Stimulated activated CD8-positive, alpha-beta memory T cell treated with anti-CD3 and anti-CD28 coated beads, Interleukin-4, amount 100 ng/mL, for 48 hours (primary cell): Measurements from ENCODE around the gene SS18.

Experiments used
- DNase-seq: peaks from one replicate; pipeline ENCODE4 v3.0.0-alpha.2; 2020

The SS18 gene

DNA sequence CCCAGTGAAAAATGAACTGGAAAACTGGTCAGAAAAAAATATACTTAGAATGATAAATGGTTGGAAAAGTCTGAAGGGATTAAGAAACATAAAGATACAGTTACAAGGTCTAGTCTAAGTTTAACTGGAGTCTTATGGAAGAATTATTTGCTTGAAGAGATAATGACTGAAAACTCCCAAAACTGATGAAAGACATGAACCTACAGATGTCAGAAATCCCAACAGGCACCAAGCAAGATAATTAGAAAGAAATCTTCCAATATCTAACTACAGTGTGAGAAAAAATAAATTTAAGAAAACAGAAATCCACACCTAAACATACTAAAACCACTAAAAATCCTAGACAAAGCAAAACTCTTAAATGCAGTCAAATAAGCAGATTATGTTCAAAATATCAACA is 19.4 kb downstream of the SS18 start:
- DNase-seq = no peak

DNA sequence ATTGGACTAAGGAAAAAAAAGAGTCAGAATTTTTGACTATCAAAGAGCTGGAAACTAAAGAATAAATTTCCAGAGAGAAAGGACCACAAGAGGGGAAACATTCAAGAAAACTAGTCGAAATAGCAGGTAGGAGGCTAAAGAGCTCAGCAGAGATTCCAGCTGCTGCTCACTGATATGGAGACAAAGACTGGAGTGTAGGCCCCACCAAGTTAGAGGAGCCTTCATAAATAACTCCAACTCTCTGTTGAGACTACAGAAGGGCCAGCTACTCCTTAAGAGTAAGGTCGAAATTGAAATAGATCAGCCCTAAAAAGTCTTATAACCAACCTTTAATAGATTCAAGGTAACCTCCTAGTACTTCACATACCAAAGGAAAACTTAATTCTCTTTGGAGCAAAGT is 31.1 kb downstream of the SS18 start:
- DNase-seq = no peak

DNA sequence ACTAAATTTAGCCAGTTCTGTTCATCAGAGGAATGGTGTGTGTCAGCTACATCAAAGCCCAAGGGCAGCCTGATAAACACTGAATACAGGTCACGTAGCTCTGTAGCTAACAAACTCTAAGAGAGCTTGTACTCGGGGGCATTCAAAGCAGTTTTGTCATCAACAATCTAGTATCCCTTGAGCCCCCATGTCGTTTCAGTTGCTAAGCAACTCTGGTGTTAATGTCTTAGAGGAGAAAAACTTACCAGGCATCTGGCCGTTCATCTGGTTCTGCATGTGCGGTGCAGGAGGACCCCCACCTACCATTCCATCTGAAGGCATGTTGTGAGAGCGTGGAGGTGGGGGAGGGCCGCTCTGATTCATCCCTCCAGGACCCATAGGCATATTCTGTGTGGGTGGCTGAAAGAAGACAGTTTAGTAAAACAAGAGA is 33.1 kb downstream of the SS18 start:
- DNase-seq = no peak

DNA sequence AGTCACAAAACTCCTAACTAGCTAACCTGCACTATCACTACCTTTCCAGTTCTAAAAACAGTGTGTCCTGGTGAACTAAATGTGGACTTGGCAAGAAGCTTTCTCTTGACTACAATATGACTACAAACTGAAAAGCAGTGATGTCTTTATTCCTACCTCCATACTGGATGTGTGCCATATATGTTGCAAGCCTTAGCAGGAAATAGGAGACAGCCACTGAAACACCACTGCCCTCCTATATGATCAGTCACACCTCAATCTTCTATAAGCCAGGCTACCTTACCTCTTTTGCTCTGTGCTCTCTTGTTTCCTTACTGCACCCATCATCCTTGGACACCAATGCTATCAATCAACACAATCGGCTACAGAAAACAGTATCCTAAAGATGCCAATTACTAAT is 34.1 kb downstream of the SS18 start:
- no peak for DNase-seq

DNA sequence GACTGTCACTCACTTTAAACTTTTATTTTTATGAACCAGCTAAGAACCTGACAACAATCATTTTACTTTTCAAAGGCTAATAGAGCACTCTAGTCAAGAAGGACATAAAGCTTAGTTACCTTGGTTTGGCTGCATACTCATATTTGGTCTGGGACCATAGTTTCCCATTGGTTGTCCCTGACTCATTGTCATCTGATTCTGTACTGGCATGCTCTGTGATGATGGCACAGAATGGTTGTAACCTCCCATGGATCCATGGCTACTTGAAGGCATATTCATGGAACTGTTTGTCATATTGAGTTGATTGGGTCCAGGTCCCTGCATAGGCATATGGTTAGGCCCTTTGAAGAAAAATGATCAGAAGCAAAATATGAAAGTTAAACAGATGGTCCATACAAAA is 37.9 kb downstream of the SS18 start:
- DNase-seq = no peak

DNA sequence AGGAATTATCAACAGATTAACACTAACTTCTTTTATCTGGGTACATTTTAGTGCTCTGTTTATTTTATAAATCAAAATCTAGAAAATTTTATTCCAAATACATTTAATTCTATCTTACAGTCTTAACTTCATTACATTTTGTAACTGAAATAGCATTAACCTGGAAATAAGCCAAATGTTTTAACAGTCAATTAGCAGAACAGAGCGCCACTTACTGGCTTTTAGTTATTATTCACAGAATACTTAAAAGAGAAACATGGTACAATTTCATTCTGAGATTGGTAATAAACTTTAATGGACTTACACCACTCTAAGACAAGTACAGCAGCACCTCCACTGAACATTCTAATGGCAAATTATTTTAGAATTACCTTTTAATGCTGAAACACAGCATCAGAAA is 38.6 kb downstream of the SS18 start:
- DNase-seq = no peak

DNA sequence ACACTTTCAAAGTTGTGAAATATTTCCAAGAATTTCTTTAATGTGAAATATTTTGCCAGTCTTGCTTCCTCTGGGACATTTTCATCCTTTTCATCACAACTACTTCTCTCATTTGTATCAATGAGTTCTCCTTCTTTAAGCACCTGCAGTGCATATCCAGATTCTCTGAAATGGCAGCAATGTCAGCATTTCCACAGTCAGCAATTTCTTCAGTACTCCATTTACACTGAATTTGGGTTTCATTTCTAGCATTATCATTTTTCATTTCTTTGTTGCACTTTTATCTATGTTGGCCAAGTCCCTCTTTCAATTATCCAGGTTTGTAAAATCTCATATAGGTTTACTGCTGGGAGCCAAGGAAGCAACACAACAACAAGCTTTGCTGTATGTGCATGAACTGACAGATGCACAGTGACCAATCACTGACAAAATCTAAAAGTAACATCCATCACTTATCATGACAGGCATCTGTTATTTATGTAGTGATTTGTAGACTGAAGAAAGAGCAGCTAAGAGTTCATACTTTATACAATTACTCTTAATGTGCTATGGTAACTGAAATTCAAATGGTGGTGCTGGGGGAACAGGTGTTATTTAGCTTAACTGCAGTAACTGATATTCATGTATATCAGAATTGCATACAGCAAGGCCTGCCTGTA is 43.9 kb downstream of the SS18 start:
- DNase-seq = no peak

DNA sequence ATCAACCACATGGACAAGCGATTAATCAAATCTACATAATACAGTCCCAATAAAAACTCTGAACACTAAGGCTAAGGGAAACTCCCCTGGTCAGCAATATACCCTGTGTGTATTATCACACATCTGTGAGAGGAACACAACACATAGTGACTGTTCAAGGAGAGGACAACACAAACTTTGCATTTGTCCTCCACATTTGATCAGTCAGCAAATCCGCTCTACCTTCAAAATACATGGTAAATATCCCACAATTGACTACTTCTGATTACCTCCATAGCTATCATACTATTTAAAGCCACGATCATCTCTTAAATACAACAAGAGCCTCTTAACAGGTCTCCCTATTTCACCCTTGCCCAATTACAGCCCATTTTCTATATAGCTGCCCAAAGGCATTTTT is 45.6 kb downstream of the SS18 start:
- no peak for DNase-seq

DNA sequence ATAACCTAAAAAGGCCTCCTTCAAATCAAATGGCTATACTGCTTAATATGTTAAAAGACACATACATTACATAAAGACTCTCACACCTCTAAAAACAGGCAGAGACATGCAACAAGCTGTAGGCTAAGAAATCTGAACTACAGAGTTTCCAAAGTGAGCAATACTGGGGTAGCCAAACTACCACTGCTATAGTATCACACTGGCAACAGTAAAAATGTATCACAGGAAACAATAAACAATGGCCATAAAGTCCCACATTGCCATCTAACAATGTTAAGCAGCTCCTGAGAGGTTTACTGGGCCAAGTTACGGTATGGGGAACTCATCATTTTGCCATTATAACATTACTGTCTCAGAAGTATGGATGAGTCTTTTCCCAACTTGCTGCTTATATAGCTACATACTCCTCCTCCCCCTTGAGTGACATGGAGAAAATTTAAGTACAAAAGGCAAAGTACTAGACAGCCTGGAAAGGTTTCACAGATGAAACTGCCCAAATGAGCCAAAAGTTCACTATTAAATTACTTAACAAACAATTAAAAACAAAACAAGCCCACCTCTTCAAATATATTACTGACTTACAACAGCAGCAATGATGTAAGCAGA is 50.3 kb downstream of the SS18 start:
- no peak for DNase-seq

DNA sequence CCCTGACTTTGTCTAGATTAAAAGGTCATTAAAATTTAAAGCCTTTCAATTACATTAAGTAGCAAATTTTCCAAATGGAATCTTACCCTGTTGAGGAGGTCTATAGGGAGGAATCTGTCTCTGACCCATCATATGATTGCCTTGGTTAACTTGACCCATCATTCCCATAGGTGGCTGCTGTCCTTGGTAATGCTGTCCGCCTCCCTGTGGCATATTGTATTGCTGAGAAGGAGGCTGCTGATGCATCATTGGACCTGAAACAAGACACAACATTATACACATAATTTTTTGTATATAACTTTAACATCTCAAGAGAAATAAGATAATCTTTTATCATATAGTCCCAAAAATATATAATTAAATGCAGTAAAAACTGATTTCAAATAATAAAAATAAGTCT is 51.2 kb downstream of the SS18 start:
- no peak for DNase-seq

DNA sequence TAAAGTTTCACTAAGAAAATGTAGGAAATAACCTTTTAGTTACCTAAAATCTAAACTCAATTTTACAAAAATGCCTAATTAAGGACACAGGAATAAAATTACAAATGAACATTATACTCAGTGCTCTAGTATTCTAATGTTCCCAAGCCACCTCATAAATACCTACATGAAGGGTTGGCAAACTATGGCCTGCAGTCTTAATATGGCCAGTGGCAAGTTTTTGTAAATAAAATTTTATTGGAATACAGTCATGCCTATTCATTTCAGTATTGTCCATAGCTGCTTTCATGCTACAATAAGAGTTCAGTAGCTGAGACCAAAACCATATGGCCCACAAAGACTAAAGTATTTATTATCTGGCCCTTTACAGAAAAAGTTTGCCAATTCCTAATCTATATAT is 53.8 kb downstream of the SS18 start:
- DNase-seq = no peak

DNA sequence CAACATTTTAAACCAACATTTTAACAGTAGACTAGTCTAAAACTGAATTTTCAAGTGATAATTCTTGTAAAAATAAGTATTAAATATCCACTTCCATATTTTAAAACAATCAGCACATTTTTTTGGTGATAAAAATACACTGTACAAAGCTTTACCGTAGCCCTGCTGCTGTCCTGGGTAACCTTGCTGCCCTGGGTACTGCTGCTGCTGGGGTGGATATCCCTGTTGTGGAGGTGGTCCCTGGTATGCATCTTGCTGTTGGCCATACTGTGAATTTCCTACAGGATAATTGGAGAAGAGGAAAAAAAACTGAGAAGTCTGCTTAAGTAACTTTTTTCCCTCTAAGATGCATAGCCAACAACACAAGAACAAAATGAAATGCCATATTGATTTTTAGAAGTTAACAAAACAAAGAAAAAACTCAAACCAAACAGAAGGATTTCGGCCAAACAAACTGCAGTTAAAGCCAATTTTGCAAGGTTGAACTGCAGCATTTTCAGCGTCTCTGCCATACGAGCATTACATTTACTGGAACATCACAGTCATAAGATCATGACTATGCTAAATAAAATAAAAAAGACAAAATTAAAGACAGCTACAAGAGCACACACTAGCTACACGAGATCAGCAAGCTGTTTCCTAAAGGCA is 55.4 kb downstream of the SS18 start:
- no peak for DNase-seq

DNA sequence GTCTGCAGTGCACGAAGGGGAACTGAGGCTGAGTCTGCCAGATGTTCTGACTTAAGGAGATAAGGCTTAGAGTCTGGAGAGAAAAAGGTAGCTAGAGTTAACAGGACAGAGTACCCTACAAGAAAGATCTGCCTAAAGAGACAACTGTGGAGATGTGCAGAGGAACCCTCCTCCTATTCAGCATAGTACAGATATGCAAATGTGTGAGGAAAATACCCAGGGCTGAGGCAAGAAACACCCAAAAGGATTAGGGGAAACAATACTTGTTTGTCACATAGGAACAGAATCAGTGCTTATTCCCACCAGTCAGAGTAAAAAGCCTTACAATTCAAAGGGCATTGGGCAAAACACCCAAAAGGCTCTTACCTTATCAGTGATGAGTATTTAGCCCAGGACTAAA is 67.8 kb downstream of the SS18 start:
- DNase-seq = no peak

DNA sequence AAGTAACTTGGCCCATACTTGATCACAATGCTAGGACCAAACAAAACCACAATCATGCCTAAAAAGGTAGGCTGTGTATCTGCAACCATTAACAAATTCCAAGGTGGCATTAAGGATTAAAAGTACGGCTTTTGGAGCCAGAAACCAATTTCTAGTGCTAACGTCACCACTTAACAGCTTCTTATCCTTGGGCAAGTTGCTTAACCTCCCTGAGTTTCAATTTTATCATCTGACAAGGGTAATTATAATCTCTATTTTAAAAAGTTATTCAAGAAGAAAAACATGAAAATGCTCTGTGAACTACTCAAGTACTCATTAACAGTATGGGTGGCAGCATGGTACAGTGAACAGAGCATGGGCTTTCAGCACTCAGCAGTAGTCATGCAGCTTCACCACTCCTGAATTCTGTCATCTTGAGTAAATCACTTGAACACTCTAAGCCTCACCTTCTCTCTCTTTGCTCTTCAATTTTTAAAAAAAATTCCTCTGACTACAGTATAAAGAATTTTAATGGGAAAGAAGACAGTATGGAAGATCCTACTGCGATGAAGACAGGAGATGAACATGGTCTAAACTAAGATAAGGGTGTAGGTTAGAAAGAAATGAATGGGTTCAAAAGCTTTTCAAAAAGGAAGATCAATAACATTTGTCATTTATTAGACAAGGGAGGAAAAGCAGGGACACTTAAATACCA is 69.2 kb downstream of the SS18 start:
- no peak for DNase-seq

DNA sequence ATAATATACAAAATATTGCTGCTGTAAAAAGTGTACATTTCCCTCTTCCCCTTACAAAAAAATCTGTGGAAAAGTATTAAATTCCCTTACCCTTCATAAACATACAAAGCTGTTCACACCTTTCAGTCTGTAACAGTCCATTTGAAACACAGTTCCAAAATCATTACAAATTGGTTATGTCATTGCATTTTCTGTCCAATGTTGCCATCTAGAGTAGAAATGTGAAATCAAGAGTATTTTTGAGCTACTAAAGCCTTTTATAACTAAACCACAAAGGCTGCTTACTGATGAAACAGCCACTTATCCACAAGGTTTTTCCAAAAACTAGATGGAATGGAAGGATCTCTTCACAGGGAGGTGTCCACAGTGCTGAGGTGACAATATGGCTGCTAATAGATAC is 72.5 kb downstream of the SS18 start:
- DNase-seq = no peak

DNA sequence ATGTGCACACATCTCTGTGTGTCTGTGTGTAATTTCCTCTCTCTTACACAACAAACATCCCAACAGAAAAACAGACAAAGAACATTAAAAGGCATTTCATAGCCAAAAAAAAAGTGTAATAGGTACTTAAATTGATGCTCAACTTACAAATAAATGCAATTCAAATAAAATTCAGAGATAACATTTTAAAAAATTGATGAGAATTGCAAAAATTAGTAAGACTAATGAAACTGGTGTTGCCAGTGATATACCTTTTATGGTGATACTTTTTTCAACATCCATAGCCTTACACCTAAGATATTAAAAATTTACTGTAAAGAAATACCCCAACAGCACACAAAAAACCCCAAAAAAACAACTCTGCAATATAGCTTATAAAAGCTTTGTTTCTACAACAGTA is 76.0 kb downstream of the SS18 start:
- no peak for DNase-seq

DNA sequence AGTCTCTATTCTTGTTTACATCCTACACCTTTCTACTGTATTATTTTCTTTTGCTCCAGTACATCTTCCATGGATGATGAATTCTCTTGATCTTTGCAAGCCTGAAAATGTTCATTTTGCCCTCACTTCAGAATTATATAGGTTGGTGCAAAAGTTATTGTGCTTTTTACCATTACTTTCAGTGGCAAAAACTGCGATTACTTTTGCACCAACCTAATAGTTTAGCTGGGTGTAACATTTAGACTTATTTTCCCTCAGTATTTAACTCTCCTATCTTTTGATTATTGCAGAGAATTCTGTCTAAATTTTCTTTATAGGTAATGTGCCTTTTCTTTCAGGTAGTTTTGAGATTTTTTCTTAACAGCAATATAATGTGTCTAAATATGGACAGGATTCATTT is 81.8 kb downstream of the SS18 start:
- DNase-seq = no peak

DNA sequence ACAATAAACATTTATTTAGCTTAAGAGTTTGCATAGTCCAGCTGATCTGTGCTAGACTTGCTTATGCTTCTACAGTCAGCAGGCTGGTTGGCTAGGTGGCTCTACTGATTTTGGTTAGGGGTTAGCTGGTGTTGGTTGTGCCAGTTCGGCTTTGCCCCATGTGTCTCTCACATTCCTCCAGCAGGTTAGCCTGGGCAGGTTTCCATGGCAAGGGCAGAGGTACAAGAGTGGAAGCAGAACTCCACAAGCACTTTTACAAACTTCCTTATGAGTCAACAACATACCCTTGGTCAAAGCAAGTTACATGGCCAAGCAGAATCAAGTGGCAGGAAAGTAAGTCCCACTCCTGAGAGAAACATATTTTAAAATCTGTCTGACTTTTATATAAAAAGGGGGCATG is 82.3 kb downstream of the SS18 start:
- DNase-seq = no peak

DNA sequence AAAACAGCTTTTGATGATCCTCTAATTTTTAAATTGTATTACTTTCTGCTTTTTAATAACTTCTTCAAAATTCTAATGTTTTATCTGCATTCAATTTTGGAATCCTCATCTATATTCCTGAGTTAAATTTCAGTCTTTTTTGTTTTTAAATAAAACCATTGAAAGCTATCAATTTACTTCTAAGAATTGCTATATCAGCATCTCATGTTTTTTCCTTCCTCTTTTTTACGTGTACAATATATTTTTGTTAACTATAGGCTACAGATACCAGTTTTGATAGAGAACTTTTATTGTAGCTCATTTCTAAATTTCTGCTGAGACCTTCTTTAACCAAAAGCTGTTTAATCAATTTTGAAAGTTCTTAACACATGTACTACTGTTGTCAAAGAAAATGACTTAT is 84.5 kb downstream of the SS18 start:
- DNase-seq = no peak

DNA sequence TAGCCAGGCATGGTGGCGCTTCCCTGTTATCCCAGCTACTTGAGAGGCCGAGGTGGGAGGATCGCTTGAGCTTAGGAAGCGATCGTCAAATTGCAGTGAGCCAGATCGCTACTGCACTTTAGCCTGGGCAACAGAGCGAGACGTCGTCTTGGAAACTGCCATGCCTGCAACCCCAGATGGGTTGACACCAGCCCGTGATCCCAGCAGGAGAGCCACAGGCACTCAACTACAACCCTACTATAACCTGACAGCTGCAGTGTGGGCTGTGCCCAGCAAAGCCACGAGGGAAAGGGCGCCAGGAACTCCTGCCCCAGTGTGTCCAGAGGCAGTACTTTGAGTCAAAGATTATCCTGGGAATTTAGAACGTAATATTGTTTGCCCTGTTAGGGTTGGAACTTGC is 85.6 kb downstream of the SS18 start:
- no peak for DNase-seq

DNA sequence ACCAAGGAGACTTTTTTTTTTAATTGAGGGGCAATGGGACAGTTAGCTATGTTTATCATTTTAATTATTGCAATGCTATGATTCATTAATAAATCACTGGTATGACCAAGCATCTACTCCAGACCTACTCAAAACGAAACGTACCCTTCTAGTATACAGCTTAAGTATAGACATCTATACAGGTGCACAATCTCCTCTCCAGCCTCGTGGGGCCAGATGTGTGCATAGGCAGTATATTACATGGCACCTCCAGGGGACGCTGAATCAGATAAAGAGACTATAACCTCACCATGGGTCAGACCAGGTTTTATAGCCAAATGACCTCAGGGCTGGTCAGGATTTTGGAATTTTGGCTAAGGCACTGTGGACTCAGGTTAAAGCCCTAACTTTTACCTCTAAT is 86.6 kb downstream of the SS18 start:
- no peak for DNase-seq

DNA sequence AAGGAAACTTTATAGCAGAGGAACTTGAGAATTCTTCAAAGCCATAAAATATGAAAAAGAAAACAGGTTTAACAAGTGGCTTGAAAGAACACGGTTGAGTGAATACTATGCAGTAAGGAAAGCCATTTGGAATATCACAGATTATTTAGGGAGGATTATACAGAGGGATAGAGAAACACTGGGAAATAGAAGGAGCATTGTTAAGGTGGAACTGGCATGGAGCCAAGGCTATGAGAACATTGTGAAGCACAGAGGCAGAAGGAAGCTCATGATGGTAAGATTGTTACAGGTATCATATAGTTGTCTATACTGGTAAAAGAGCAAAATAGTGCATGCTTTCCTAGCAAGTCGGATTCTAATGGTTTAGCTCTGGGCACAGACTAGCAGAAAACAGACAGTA is 87.1 kb downstream of the SS18 start:
- no peak for DNase-seq

DNA sequence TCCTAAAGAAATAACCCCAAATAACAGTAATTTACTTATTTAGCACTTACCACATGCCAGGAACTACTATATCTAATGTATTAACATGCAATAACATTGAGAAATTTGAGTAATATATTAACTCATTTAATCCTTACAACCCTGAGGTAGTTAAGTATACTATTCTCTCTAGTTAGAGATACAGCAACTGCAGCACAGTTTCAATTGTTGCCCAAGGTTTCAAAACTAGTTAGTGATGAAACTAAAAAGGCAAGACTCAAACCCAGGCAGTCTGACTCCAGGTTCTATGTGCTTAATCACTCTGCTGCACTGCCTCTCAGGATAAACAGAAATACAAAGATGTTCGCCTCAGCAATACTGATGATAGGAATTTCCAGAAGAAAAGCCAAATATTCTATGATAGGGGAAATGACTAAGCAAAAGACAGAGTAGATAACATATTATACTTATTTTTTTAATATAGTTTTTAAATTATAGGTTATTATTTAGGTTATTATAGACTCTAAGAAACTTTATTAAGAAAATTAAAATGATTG is 88.0 kb downstream of the SS18 start:
- no peak for DNase-seq

DNA sequence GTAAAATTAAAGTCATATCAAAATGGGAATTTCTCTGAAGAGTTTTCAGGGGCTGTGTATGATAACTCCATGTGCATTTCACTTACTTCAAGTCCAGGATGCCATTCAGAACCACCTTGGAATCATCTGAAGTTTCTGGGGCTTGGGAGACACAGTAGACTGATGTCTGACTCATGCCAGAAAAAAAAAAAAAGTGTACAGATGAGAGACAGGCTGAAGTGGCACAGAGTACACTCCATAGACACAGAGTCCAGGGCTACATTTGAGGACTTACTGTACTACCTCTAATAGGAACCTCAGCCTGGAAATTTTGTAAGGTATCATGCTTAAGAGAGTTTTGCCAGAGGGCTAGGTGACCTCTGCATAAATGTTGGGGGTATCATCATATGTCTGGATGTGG is 92.0 kb downstream of the SS18 start:
- no peak for DNase-seq
